22Rv1 (cell line): ENCODE measurements around the gene SART1.

ENCODE experiments used
- ZFX ChIP-seq: fragments of 450-650 bp; IDR thresholded peaks from 2 replicates; pipeline ENCODE4 v1.6.1; 2017; ENCODE audit warnings: antibody characterized with exemption, borderline replicate concordance
- TF ChIP-seq, protein P1 (sequence below): fragments of 450-650 bp; IDR thresholded peaks from 2 replicates; pipeline ENCODE4 v1.5.1; 2017; ENCODE audit warnings: mild to moderate bottlenecking

- TF ChIP-seq, protein P1, sequence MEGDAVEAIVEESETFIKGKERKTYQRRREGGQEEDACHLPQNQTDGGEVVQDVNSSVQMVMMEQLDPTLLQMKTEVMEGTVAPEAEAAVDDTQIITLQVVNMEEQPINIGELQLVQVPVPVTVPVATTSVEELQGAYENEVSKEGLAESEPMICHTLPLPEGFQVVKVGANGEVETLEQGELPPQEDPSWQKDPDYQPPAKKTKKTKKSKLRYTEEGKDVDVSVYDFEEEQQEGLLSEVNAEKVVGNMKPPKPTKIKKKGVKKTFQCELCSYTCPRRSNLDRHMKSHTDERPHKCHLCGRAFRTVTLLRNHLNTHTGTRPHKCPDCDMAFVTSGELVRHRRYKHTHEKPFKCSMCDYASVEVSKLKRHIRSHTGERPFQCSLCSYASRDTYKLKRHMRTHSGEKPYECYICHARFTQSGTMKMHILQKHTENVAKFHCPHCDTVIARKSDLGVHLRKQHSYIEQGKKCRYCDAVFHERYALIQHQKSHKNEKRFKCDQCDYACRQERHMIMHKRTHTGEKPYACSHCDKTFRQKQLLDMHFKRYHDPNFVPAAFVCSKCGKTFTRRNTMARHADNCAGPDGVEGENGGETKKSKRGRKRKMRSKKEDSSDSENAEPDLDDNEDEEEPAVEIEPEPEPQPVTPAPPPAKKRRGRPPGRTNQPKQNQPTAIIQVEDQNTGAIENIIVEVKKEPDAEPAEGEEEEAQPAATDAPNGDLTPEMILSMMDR = no peak
- no peak for TF ChIP-seq ZFX
Observed at GRCh38 chr11:65964906-65965305, 3.4 kb downstream of the SART1 start.
